DOHH2 (cell line): ENCODE measurements around the gene BBS9.

Source experiments
- H3F3A ChIP-seq: fragments of 200-600 bp; sonication (generic), shearing (Covaris generic); 2 replicates; pipeline ENCODE4 v1.6.0; 2016; ENCODE audit warnings: antibody characterized with exemption, mild to moderate bottlenecking; ENCODE audit not compliant: control insufficient read depth, insufficient read depth
- H3K27ac ChIP-seq: fragments of 200-600 bp; sonication (generic); 2 replicates; pipeline ENCODE4 v1.5.1; 2014; ENCODE audit warnings: low read depth, mild to moderate bottlenecking, low read length, moderate library complexity
- H3K27me3 ChIP-seq: fragments of 200-600 bp; sonication (generic); 2 replicates; pipeline ENCODE4 v1.6.1; 2014; ENCODE audit warnings: mild to moderate bottlenecking, low read length, mixed read lengths; ENCODE audit not compliant: control insufficient read depth
- H3K36me3 ChIP-seq: fragments of 200-600 bp; sonication (generic); 2 replicates; pipeline ENCODE4 v1.6.1; 2014; ENCODE audit warnings: mild to moderate bottlenecking, low read length, moderate library complexity, mixed read lengths; ENCODE audit not compliant: control insufficient read depth
- H3K4me1 ChIP-seq: fragments of 200-600 bp; sonication (generic); 2 replicates; pipeline ENCODE4 v1.6.1; 2014; ENCODE audit warnings: mild to moderate bottlenecking, low read length, mixed read lengths; ENCODE audit not compliant: control insufficient read depth
- H3K4me2 ChIP-seq: fragments of 200-600 bp; sonication (generic); 2 replicates; pipeline ENCODE4 v1.6.0; 2014; ENCODE audit warnings: mild to moderate bottlenecking, low read length, moderate library complexity
- H3K4me3 ChIP-seq: fragments of 200-600 bp; sonication (generic); 2 replicates; pipeline ENCODE4 v1.5.1; 2014; ENCODE audit warnings: mild to moderate bottlenecking, low read length, mixed read lengths
- H3K79me2 ChIP-seq: fragments of 200-600 bp; sonication (generic); 2 replicates; pipeline ENCODE4 v1.6.1; 2014; ENCODE audit warnings: mild to moderate bottlenecking, low read length, mixed read lengths; ENCODE audit not compliant: control insufficient read depth
- H3K9me2 ChIP-seq: fragments of 200-600 bp; sonication (generic); replicated peaks from 2 replicates; pipeline ENCODE4 v1.6.1; 2014; ENCODE audit warnings: mild to moderate bottlenecking, low read length, mixed read lengths; ENCODE audit not compliant: control insufficient read depth
- H3K9me3 ChIP-seq: fragments of 200-600 bp; sonication (generic); 2 replicates; pipeline ENCODE4 v1.6.1; 2014; ENCODE audit warnings: antibody characterized with exemption, low read length, mixed read lengths; ENCODE audit not compliant: control insufficient read depth, insufficient read depth
- H4K20me1 ChIP-seq: fragments of 200-600 bp; sonication (generic); 2 replicates; pipeline ENCODE4 v1.6.0; 2014; ENCODE audit warnings: low read depth, mild to moderate bottlenecking, antibody characterized with exemption, low read length, moderate library complexity; ENCODE audit not compliant: control insufficient read depth, insufficient read depth
- CTCF ChIP-seq: fragments of 200-600 bp; sonication (generic); IDR thresholded peaks from one replicate; pipeline ENCODE4 v1.5.1; 2014; ENCODE audit warnings: antibody characterized with exemption, mild to moderate bottlenecking, low read depth, low read length; ENCODE audit not compliant: poor library complexity, severe bottlenecking
- EZH2phosphoT487 ChIP-seq: fragments of 200-600 bp; sonication (generic); IDR thresholded peaks from 2 replicates; pipeline ENCODE4 v1.6.1; 2017; ENCODE audit warnings: borderline replicate concordance, mild to moderate bottlenecking, antibody characterized with exemption, low read length, moderate library complexity, mixed read lengths

The BBS9 gene

DNA sequence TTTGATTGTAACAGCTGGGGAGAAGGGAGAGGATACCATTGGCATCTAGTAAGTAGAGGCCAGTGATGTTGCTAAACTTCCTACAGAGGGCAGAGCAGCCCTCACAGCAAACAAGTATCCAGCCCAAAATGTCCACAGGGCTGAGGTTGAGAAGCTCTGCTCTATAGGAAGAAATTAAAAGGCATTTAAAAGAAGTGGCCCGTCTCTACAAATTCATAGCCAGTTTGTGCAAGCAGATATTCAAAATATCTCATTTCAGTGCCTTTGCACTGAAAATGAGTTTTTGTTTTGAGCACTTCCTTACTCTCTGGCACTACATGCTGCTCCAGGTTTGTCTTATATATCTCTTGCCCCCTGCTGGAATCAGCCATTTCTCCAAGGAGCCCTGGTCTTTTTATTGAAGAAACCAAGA lies 330.0 kb downstream of the BBS9 start:
- H3K27me3 ChIP-seq: peaks cover 9% of the 10 kb centered on the region; the same call in 1 of the 2 replicates

DNA sequence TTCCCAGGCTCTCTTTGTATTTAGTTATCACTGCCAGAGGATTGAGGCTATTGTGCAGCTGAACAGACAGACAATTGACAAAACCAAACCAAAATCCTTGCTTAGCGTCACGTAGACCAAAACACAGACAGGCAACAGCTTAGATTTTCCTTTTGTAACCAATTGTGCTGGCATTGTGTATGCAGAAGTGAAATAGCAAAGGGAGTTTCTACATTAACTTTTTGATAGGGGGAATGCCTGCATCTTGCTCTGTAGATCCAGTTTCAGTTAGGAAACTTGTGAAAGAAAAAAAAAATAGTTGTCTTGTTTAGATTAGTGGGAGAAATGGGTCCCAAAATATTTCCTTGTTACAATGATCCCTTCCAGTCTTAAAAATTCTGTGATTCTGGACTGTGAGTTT lies 333.8 kb downstream of the BBS9 start:
- Histone ChIP-seq H3K9me2 (no peaks in the 10 kb centered on the region), H3K27me3 (peaks cover 12% of the 10 kb centered on the region; the same call in 1 of the 2 replicates), H3K4me1 (no peaks in the 10 kb centered on the region)

More for the DNA sequence above, 330.0 kb downstream of the BBS9 start:
- TF ChIP-seq EZH2phosphoT487 (no peak), CTCF (peak; percentile 51)
- Histone ChIP-seq H3K4me3 (no peak overlapping the region), H4K20me1 (no peaks in the 10 kb centered on the region), H3K79me2 (no peaks in the 10 kb centered on the region), H3K4me2 (no peak overlapping the region), H3K9me2 (no peaks in the 10 kb centered on the region), H3K27ac (no peak overlapping the region), H3K4me1 (no peaks in the 10 kb centered on the region), H3K9me3 (no peaks in the 10 kb centered on the region), H3F3A (no peaks in the 10 kb centered on the region), H3K36me3 (no peaks in the 10 kb centered on the region)

GRCh38 chr7:33466203-33466602 lies 336.8 kb downstream of the BBS9 start:
- Histone ChIP-seq H3K27me3 (peaks cover 12% of the 10 kb centered on the region; the same call in 1 of the 2 replicates), H3F3A (no peaks in the 10 kb centered on the region), H3K36me3 (no peaks in the 10 kb centered on the region), H3K9me2 (no peaks in the 10 kb centered on the region), H3K4me3 (no peak overlapping the region), H3K79me2 (no peaks in the 10 kb centered on the region), H3K4me1 (no peaks in the 10 kb centered on the region), H3K27ac (no peak overlapping the region), H3K9me3 (no peaks in the 10 kb centered on the region), H4K20me1 (no peaks in the 10 kb centered on the region), H3K4me2 (no peak overlapping the region)
- TF ChIP-seq CTCF: no peak
- TF ChIP-seq EZH2phosphoT487: no peak

More for the DNA sequence above, 333.8 kb downstream of the BBS9 start:
- H3K79me2 ChIP-seq: no peaks in the 10 kb centered on the region
- H3K36me3 ChIP-seq: no peaks in the 10 kb centered on the region
- H4K20me1 ChIP-seq: no peaks in the 10 kb centered on the region
- TF ChIP-seq CTCF (no peak), EZH2phosphoT487 (no peak)
- H3K27ac ChIP-seq: no peak overlapping the region
- no peaks in the 10 kb centered on the region for H3K9me3 ChIP-seq
- no peak overlapping the region for H3K4me3 ChIP-seq
- H3F3A ChIP-seq: no peaks in the 10 kb centered on the region
- no peak overlapping the region for H3K4me2 ChIP-seq
